Skeletal muscle satellite cell (primary cell): ENCODE data around the gene JMJD1C.

Source experiments
- H3K27me3 ChIP-seq: 2 replicates; pipeline ENCODE4 v1.7.0; 2013; ENCODE audit warnings: low read length; ENCODE audit not compliant: control insufficient read depth, insufficient read depth
- H3K36me3 ChIP-seq: 2 replicates; pipeline ENCODE4 v1.7.0; 2013; ENCODE audit warnings: mild to moderate bottlenecking, control low read depth, low read length; ENCODE audit not compliant: insufficient read depth
- H3K4me1 ChIP-seq: 2 replicates; pipeline ENCODE4 v1.7.0; 2013; ENCODE audit warnings: low read length; ENCODE audit not compliant: control insufficient read depth, insufficient read depth
- H3K4me2 ChIP-seq: 2 replicates; pipeline ENCODE4 v1.7.0; 2013; ENCODE audit warnings: mild to moderate bottlenecking, low read length
- H3K4me3 ChIP-seq: 2 replicates; pipeline ENCODE4 v1.7.0; 2013; ENCODE audit warnings: low read length
- H3K9ac ChIP-seq: 2 replicates; pipeline ENCODE4 v1.7.0; 2013; ENCODE audit warnings: mild to moderate bottlenecking, low read depth, low read length, moderate library complexity
- H3K9me3 ChIP-seq: replicated peaks from 2 replicates; pipeline ENCODE4 v1.7.0; 2013; ENCODE audit warnings: mild to moderate bottlenecking, control low read depth, low read length

The JMJD1C gene

DNA sequence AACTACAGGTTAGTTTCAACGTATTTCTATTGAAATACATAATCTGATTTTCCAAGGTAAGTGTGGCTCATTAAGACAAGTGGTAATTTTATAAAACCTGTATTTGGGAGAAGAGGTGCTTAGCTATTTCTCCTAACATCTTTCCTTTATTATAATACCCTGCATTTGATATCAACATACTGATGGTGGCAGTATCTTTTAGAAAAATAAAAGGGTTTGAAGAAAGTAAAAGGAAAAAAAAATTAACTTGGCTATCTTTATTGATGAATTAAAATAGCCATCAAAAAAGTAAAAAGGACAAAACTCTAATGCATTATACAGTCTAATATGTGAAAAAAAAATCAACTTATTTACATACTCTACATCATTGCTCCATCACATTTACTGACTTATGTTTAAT, 264.7 kb downstream of the JMJD1C start:
- Histone ChIP-seq H3K9ac (no peak overlapping the region), H3K9me3 (no peaks in the 10 kb centered on the region), H3K4me1 (peaks cover 13% of the 10 kb centered on the region), H3K4me3 (no peak overlapping the region), H3K4me2 (no peak overlapping the region), H3K36me3 (peaks cover 52% of the 10 kb centered on the region), H3K27me3 (no peaks in the 10 kb centered on the region)

GRCh38 chr10:63200431-63200830, 265.3 kb downstream of the JMJD1C start:
- Histone ChIP-seq H3K4me3 (no peak overlapping the region), H3K4me1 (peaks cover 13% of the 10 kb centered on the region), H3K4me2 (no peak overlapping the region), H3K27me3 (no peaks in the 10 kb centered on the region), H3K9me3 (no peaks in the 10 kb centered on the region), H3K9ac (no peak overlapping the region), H3K36me3 (peaks cover 46% of the 10 kb centered on the region)

DNA sequence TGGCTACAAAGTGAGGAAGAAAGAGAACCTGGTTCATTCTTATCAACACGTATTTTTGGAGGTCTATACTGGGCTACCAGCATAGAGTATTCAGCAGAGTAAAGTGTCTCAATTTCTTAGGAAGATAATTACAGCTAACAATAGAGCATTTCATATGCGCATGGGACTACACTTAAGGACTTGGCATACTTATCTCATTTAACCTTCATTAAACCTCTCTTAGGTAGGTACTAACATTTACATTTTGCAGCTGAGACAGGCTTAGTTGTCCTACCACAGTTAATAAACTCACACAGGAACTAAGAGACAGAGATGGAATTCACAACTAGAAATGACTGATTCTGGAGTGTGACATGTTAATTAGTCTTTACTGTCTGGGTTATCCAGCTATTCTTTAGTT, 266.1 kb downstream of the JMJD1C start:
- H3K4me2 ChIP-seq, result no peak overlapping the region
- no peaks in the 10 kb centered on the region for H3K27me3 ChIP-seq
- H3K9me3 ChIP-seq, result no peaks in the 10 kb centered on the region
- peaks cover 44% of the 10 kb centered on the region for H3K36me3 ChIP-seq
- no peak overlapping the region for H3K9ac ChIP-seq
- H3K4me1 ChIP-seq, result peaks cover 13% of the 10 kb centered on the region
- no peak overlapping the region for H3K4me3 ChIP-seq

DNA sequence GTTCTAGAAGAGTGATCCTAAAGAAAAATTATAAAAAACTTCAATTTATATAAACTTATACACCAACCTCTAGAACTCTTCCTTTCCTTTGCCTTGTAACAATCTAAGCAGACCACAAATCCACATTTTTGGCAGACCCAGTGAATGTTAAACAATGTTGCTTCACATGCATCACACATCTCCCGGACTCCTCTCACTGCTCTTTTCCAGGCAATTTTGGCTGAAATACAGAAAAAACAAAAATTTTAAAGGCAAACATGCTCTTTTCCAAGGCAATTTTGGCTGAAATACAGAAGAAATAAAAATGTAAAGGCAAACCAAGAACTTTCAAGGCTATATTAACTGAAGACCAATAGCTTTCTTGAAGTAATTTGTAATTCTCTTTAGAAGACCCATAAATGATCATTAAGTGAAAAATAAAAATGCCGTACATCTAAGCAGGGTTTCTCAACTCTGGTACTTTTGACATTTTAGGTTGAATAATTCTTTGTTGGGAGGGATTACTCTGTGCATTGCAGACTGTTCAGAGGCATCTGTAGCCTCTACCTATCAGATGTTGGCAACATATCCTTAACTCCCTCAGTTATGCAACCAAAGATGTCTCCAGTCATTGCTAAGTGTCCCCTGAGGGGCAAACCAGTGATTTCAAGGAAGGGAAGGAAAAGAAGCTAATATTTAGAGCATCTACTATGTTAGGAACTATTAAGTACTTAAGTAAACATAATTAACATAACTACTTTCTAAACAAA, 268.3 kb downstream of the JMJD1C start:
- Histone ChIP-seq H3K9ac (no peak overlapping the region), H3K4me3 (no peak overlapping the region), H3K9me3 (no peaks in the 10 kb centered on the region), H3K27me3 (no peaks in the 10 kb centered on the region), H3K4me2 (no peak overlapping the region), H3K4me1 (peaks cover 13% of the 10 kb centered on the region), H3K36me3 (peaks cover 52% of the 10 kb centered on the region)

GRCh38 chr10:63192826-63193225, 273.0 kb downstream of the JMJD1C start:
- no peak overlapping the region for H3K4me2 ChIP-seq
- no peak overlapping the region for H3K4me3 ChIP-seq
- H3K4me1 ChIP-seq, result peaks cover 8% of the 10 kb centered on the region
- H3K9me3 ChIP-seq, result no peaks in the 10 kb centered on the region
- no peak overlapping the region for H3K9ac ChIP-seq
- H3K36me3 ChIP-seq, result peaks cover 53% of the 10 kb centered on the region
- H3K27me3 ChIP-seq, result no peaks in the 10 kb centered on the region

GRCh38 chr10:63175534-63175933, 290.2 kb downstream of the JMJD1C start:
- Histone ChIP-seq H3K27me3 (no peaks in the 10 kb centered on the region), H3K9me3 (no peaks in the 10 kb centered on the region), H3K36me3 (peaks cover 80% of the 10 kb centered on the region), H3K9ac (no peak overlapping the region), H3K4me2 (no peak overlapping the region), H3K4me3 (no peak overlapping the region), H3K4me1 (no peaks in the 10 kb centered on the region)

GRCh38 chr10:63173468-63174232, 292.1 kb downstream of the JMJD1C start:
- Histone ChIP-seq H3K36me3 (peaks cover 80% of the 10 kb centered on the region), H3K9me3 (no peaks in the 10 kb centered on the region), H3K4me2 (no peak overlapping the region), H3K4me1 (no peaks in the 10 kb centered on the region), H3K9ac (no peak overlapping the region), H3K4me3 (no peak overlapping the region), H3K27me3 (no peaks in the 10 kb centered on the region)

DNA sequence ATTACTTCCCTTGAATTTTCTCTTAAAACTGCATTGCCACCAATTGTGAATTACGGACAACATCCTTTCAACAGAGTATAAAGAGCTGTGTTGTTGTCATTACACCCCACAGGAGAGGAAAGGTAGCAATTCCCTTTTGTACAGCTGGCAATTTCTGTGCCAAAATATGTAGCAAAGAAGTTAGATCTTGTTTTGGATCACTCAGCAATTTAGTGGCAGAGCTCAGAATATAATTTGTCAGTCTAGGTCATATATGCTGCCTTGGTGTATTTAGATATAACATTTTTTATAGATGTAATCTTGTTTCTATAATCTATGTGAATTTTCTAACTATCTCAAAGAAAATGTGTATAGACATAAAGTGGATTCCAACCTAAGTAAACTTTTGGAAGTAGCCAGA, 293.9 kb downstream of the JMJD1C start:
- H3K9ac ChIP-seq, result no peak overlapping the region

GRCh38 chr10:63171255-63171855, 294.4 kb downstream of the JMJD1C start:
- Histone ChIP-seq H3K4me2 (no peak overlapping the region), H3K4me3 (no peak overlapping the region), H3K4me1 (no peaks in the 10 kb centered on the region), H3K36me3 (peaks cover 68% of the 10 kb centered on the region), H3K9ac (no peak overlapping the region), H3K9me3 (no peaks in the 10 kb centered on the region), H3K27me3 (no peaks in the 10 kb centered on the region)

More for the DNA sequence above, 293.9 kb downstream of the JMJD1C start:
- H3K4me1 ChIP-seq, result no peaks in the 10 kb centered on the region
- H3K36me3 ChIP-seq, result peaks cover 68% of the 10 kb centered on the region
- H3K4me3 ChIP-seq, result no peak overlapping the region
- H3K4me2 ChIP-seq, result no peak overlapping the region
- H3K9me3 ChIP-seq, result no peaks in the 10 kb centered on the region
- no peaks in the 10 kb centered on the region for H3K27me3 ChIP-seq

GRCh38 chr10:63169624-63170023, 296.2 kb downstream of the JMJD1C start:
- Histone ChIP-seq H3K4me1 (no peaks in the 10 kb centered on the region), H3K9me3 (no peaks in the 10 kb centered on the region), H3K9ac (no peak overlapping the region), H3K36me3 (peaks cover 64% of the 10 kb centered on the region), H3K27me3 (no peaks in the 10 kb centered on the region), H3K4me3 (no peak overlapping the region), H3K4me2 (no peak overlapping the region)

GRCh38 chr10:63168821-63169462, 296.8 kb downstream of the JMJD1C start:
- peaks cover 64% of the 10 kb centered on the region for H3K36me3 ChIP-seq
- H3K4me2 ChIP-seq, result no peak overlapping the region
- no peaks in the 10 kb centered on the region for H3K9me3 ChIP-seq
- H3K9ac ChIP-seq, result no peak overlapping the region
- no peaks in the 10 kb centered on the region for H3K4me1 ChIP-seq
- H3K4me3 ChIP-seq, result no peak overlapping the region
- H3K27me3 ChIP-seq, result no peaks in the 10 kb centered on the region
